ES-I3 (cell line): ENCODE data around the gene RUNX1.
"Not testable (repeated sequence)": the region's sequence is repeated elsewhere in the genome, so short reads cannot be mapped to it uniquely, and the experiment has no call there.

Source experiments
- H3K36me3 ChIP-seq: 2 replicates; pipeline ENCODE4 v1.6.1; 2013; ENCODE audit warnings: mild to moderate bottlenecking, low read length, control low read depth, moderate library complexity; ENCODE audit not compliant: insufficient read depth
- H3K4me1 ChIP-seq: 2 replicates; pipeline ENCODE4 v1.6.1; 2013; ENCODE audit warnings: mild to moderate bottlenecking, control low read depth, low read length; ENCODE audit not compliant: insufficient read depth
- H3K9ac ChIP-seq: 2 replicates; pipeline ENCODE4 v1.6.1; 2013; ENCODE audit warnings: low read depth, mild to moderate bottlenecking, low read length, moderate library complexity
- H3K9me3 ChIP-seq: 2 replicates; pipeline ENCODE4 v1.6.1; 2013; ENCODE audit warnings: mild to moderate bottlenecking, low read length, moderate library complexity; ENCODE audit not compliant: control insufficient read depth, insufficient read depth

RUNX1 gene

GRCh38 chr21:34805157-34805556, 243.9 kb downstream of the RUNX1 start:
- Histone ChIP-seq H3K4me1 (peaks cover 8% of the 10 kb centered on the region; the same call in 1 of the 2 replicates), H3K9me3 (peaks cover 8% of the 10 kb centered on the region), H3K9ac (no peak overlapping the region), H3K36me3 (no peaks in the 10 kb centered on the region)

GRCh38 chr21:34804584-34804983, 244.5 kb downstream of the RUNX1 start:
- H3K9me3 ChIP-seq, H3K4me1 ChIP-seq, H3K9ac ChIP-seq, H3K36me3 ChIP-seq: not testable (repeated sequence)

- Histone ChIP-seq H3K36me3 (no peaks in the 10 kb centered on the region), H3K9ac (no peak overlapping the region), H3K4me1 (peaks cover 8% of the 10 kb centered on the region; the same call in 1 of the 2 replicates), H3K9me3 (peaks cover 8% of the 10 kb centered on the region)
These were observed 245.2 kb downstream of the RUNX1 start for GRCh38 chr21:34803782-34804370.

- no peaks in the 10 kb centered on the region for H3K4me1 ChIP-seq
- no peaks in the 10 kb centered on the region; the same call in 1 of the 2 replicates for H3K36me3 ChIP-seq
- H3K9me3 ChIP-seq = peaks cover 8% of the 10 kb centered on the region
- no peak overlapping the region for H3K9ac ChIP-seq
These were observed 246.8 kb downstream of the RUNX1 start for GRCh38 chr21:34802180-34802899.

GRCh38 chr21:34801519-34802132, 247.5 kb downstream of the RUNX1 start:
- H3K9ac ChIP-seq = no peak overlapping the region

GRCh38 chr21:34800797-34801518, 248.1 kb downstream of the RUNX1 start:
- peaks cover 6% of the 10 kb centered on the region; the same call in 1 of the 2 replicates for H3K4me1 ChIP-seq
- H3K9ac ChIP-seq = no peak overlapping the region
- H3K9me3 ChIP-seq = peaks cover 4% of the 10 kb centered on the region; the same call in 1 of the 2 replicates
- no peaks in the 10 kb centered on the region; the same call in 1 of the 2 replicates for H3K36me3 ChIP-seq

More at GRCh38 chr21:34801519-34802132, 247.5 kb downstream of the RUNX1 start:
- Histone ChIP-seq H3K4me1 (peaks cover 6% of the 10 kb centered on the region; the same call in 1 of the 2 replicates), H3K9me3 (peaks cover 8% of the 10 kb centered on the region), H3K36me3 (no peaks in the 10 kb centered on the region; the same call in 1 of the 2 replicates)

- Histone ChIP-seq H3K36me3 (no peaks in the 10 kb centered on the region; the same call in 1 of the 2 replicates), H3K4me1 (peaks cover 6% of the 10 kb centered on the region; the same call in 1 of the 2 replicates), H3K9me3 (peaks cover 2% of the 10 kb centered on the region; the same call in 1 of the 2 replicates), H3K9ac (no peak overlapping the region)
These were observed 250.0 kb downstream of the RUNX1 start for GRCh38 chr21:34799092-34799491.

GRCh38 chr21:34797921-34798535, 251.1 kb downstream of the RUNX1 start:
- Histone ChIP-seq H3K9ac (no peak overlapping the region), H3K36me3 (no peaks in the 10 kb centered on the region; the same call in 1 of the 2 replicates), H3K4me1 (peaks cover 6% of the 10 kb centered on the region; the same call in 1 of the 2 replicates)

GRCh38 chr21:34797201-34797525, 251.9 kb downstream of the RUNX1 start:
- H3K9me3 ChIP-seq = no peaks in the 10 kb centered on the region
- peaks cover 6% of the 10 kb centered on the region; the same call in 1 of the 2 replicates for H3K4me1 ChIP-seq
- no peaks in the 10 kb centered on the region; the same call in 1 of the 2 replicates for H3K36me3 ChIP-seq
- no peak overlapping the region for H3K9ac ChIP-seq

More at GRCh38 chr21:34797921-34798535, 251.1 kb downstream of the RUNX1 start:
- no peaks in the 10 kb centered on the region for H3K9me3 ChIP-seq

- H3K36me3 ChIP-seq = no peaks in the 10 kb centered on the region; the same call in 1 of the 2 replicates
- H3K4me1 ChIP-seq = peaks cover 6% of the 10 kb centered on the region; the same call in 1 of the 2 replicates
- no peak overlapping the region for H3K9ac ChIP-seq
- H3K9me3 ChIP-seq = no peaks in the 10 kb centered on the region
These were observed 252.4 kb downstream of the RUNX1 start for GRCh38 chr21:34796518-34797200.

- H3K9me3 ChIP-seq = no peaks in the 10 kb centered on the region
- peaks cover 6% of the 10 kb centered on the region; the same call in 1 of the 2 replicates for H3K4me1 ChIP-seq
- H3K36me3 ChIP-seq = no peaks in the 10 kb centered on the region; the same call in 1 of the 2 replicates
- H3K9ac ChIP-seq = no peak overlapping the region
These were observed 253.4 kb downstream of the RUNX1 start for GRCh38 chr21:34795548-34796180.

GRCh38 chr21:34795175-34795547, 253.9 kb downstream of the RUNX1 start:
- Histone ChIP-seq H3K9me3 (no peaks in the 10 kb centered on the region), H3K4me1 (peaks cover 6% of the 10 kb centered on the region; the same call in 1 of the 2 replicates), H3K36me3 (no peaks in the 10 kb centered on the region; the same call in 1 of the 2 replicates), H3K9ac (no peak overlapping the region)

- Histone ChIP-seq H3K9ac (no peak overlapping the region), H3K9me3 (no peaks in the 10 kb centered on the region), H3K4me1 (peaks cover 6% of the 10 kb centered on the region; the same call in 1 of the 2 replicates), H3K36me3 (no peaks in the 10 kb centered on the region; the same call in 1 of the 2 replicates)
These were observed 254.4 kb downstream of the RUNX1 start for GRCh38 chr21:34794686-34795085.
